NB4 (cell line): ENCODE data around the gene SLC1A4.

Experiments
- DNase-seq: peaks from one replicate; pipeline ENCODE4 v3.0.0; 2010; ENCODE audit warnings: low read depth
- H3K4me3 ChIP-seq: one replicate; pipeline ENCODE4 v1.5.1; 2011; ENCODE audit warnings: mild to moderate bottlenecking, low read depth, low read length, moderate library complexity
- CTCF ChIP-seq: IDR thresholded peaks from one replicate; pipeline ENCODE4 v1.5.1; 2012; ENCODE audit warnings: low read depth, low read length
- MAX ChIP-seq: IDR thresholded peaks from 2 replicates; pipeline ENCODE4 v1.6.1; 2011; ENCODE audit warnings: low read depth, low read length
- MYC ChIP-seq: IDR thresholded peaks from 2 replicates; pipeline ENCODE4 v1.6.1; 2011; ENCODE audit warnings: low read depth, low read length
- POLR2A ChIP-seq: IDR thresholded peaks from 2 replicates; pipeline ENCODE4 v1.6.1; 2011; ENCODE audit warnings: mild to moderate bottlenecking; ENCODE audit not compliant: insufficient read length; ENCODE audit errors: extremely low read depth

Gene SLC1A4

GRCh38 chr2:65049010-65049639 is 59.9 kb downstream of the SLC1A4 start:
- TF ChIP-seq MYC (no peak), MAX (no peak), CTCF (no peak), POLR2A (no peak)
- DNase-seq: peak; percentile 41
- H3K4me3 ChIP-seq: no peak overlapping the region

GRCh38 chr2:65050931-65051330 is 61.7 kb downstream of the SLC1A4 start:
- DNase-seq: no peak
- H3K4me3 ChIP-seq: no peak overlapping the region
- TF ChIP-seq CTCF (no peak), MYC (no peak), POLR2A (no peak), MAX (no peak)

- no peak for TF ChIP-seq POLR2A
- peak; percentile 56; the same call in 1 of the 2 replicates for TF ChIP-seq MYC
- TF ChIP-seq CTCF: no peak
- peak; percentile 80 for TF ChIP-seq MAX
- peak; percentile 73 for DNase-seq
- no peak overlapping the region for H3K4me3 ChIP-seq
These were observed 64.0 kb downstream of the SLC1A4 start for GRCh38 chr2:65053199-65053598.

GRCh38 chr2:65054749-65055421 is 65.7 kb downstream of the SLC1A4 start:
- DNase-seq: no peak
- TF ChIP-seq MYC (no peak), CTCF (no peak), MAX (no peak), POLR2A (no peak)
- peak overlapping the region; percentile 63 for H3K4me3 ChIP-seq

- H3K4me3 ChIP-seq: peak overlapping the region; percentile 63
- TF ChIP-seq MAX (peak; percentile 74), POLR2A (no peak)
- DNase-seq: peak; percentile 45
These were observed 66.4 kb downstream of the SLC1A4 start for GRCh38 chr2:65055422-65056214.
